Hepatocyte (in vitro differentiated cells): ENCODE data around the gene METTL24.

Experiments
- CTCF ChIP-seq: fragments of 200-600 bp; sonication (generic); IDR thresholded peaks from 2 replicates; pipeline ENCODE4 v1.5.1; 2016; ENCODE audit warnings: antibody characterized with exemption, mild to moderate bottlenecking; ENCODE audit not compliant: poor library complexity
- EZH2 ChIP-seq: fragments of 200-600 bp; sonication (generic); IDR thresholded peaks from 2 replicates; pipeline ENCODE4 v1.6.1; 2016; ENCODE audit warnings: antibody characterized with exemption, mild to moderate bottlenecking, borderline replicate concordance
- EZH2phosphoT487 ChIP-seq: fragments of 200-600 bp; sonication (generic); IDR thresholded peaks from one replicate; pipeline ENCODE4 v1.6.1; 2018; ENCODE audit warnings: antibody characterized with exemption, mild to moderate bottlenecking, low read depth, moderate library complexity; ENCODE audit not compliant: unreplicated experiment, severe bottlenecking

GRCh38 chr6:110351546-110351945 is 6.6 kb downstream of the METTL24 start:
- TF ChIP-seq CTCF (no peak), EZH2phosphoT487 (no peak), EZH2 (no peak)
